ENCODE measurements around the gene TMEM141. TPM values are rescaled to one million over a fixed set of nuclear protein-coding genes. Genes with fewer than 3 reads are reported as not detected.
"Not testable (repeated sequence)": the region's sequence is repeated elsewhere in the genome, so short reads cannot be mapped to it uniquely, and the experiment has no call there.

The TMEM141 gene
- total and polyA plus RNA-seq, 11 donors: 45.6 to 122 (median 66.9) TPM

GRCh38 chr9:136759001-136759400 lies 32.1 kb upstream of the TMEM141 start:
- H3K27me3 ChIP-seq: peaks cover 0 to 5% (median 0%) of the 10 kb centered on the region in 9 donors
- intact Hi-C loops (cut with DNase I): no loop called here

GRCh38 chr9:136759436-136760325 lies 31.5 kb upstream of the TMEM141 start:
- Histone ChIP-seq H3K4me3 (no peak overlapping the region), H3K4me1 (peaks cover 0 to 18% (median 2%) of the 10 kb centered on the region in 12 donors), H3K27me3 (peaks cover 0 to 5% (median 0%) of the 10 kb centered on the region in 9 donors), H3K36me3 (no peaks in the 10 kb centered on the region), H3K27ac (no peak overlapping the region), H3K9me3 (peaks cover 0 to 10% (median 0%) of the 10 kb centered on the region in 12 donors)
- DNase-seq: peak in 1 of 5 donors; percentile 61
- intact Hi-C loops (cut with DNase I): no loop called here
- ATAC-seq: no peak
- TF ChIP-seq POLR2A (IDR thresholded peaks at IDR 0.05): no peak
- no peak for TF ChIP-seq CTCF (IDR thresholded peaks at IDR 0.05)
- 81 to 92% (median 89%) methylated on average over 13 to 27 of the region's 27 CpGs for WGBS, 4 donors

More at GRCh38 chr9:136759001-136759400, 32.1 kb upstream of the TMEM141 start:
- Histone ChIP-seq H3K9me3 (peaks cover 0 to 10% (median 0%) of the 10 kb centered on the region in 12 donors), H3K36me3 (no peaks in the 10 kb centered on the region), H3K4me1 (peaks cover 0 to 18% (median 0%) of the 10 kb centered on the region in 12 donors), H3K4me3 (no peak overlapping the region), H3K27ac (no peak overlapping the region)
- ATAC-seq: no peak
- WGBS, 4 donors: 78 to 81% (median 80%) methylated on average over 7 to 9 of the region's 9 CpGs
- DNase-seq: no peak
- TF ChIP-seq POLR2A (IDR thresholded peaks at IDR 0.05) (no peak), CTCF (IDR thresholded peaks at IDR 0.05) (no peak)

DNA sequence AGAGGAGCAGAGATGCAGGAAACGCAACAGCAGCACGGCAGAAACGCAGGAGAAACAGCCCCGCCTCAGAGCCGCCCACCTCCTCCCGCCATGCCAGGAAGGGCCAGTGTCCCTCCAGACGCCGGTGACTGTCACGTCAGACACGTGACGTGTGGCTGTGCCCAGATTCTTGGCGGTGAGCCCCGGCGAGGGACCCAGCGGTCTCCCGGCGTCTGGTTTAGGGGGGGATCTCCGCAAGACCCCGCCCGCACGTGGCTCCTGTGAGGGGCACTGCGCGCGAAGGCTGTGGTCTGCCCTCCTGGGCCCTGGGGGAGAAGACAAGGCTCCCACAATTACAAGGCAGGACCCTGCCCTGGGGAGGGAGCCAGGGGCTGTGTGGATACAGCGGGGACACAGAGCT lies 30.7 kb upstream of the TMEM141 start:
- Histone ChIP-seq H3K27ac (no peak overlapping the region), H3K4me3 (no peak overlapping the region), H3K4me1 (peaks cover 0 to 20% (median 2%) of the 10 kb centered on the region in 12 donors), H3K9me3 (peaks cover 0 to 10% (median 0%) of the 10 kb centered on the region in 12 donors), H3K27me3 (peaks cover 0 to 5% (median 0%) of the 10 kb centered on the region in 9 donors), H3K36me3 (no peaks in the 10 kb centered on the region)
- DNase-seq: peak in 1 of 5 donors; percentile 59
- intact Hi-C loops (cut with DNase I): no loop called here
- no peak for ATAC-seq
- 45 to 62% (median 55%) methylated on average over 9 to 25 of the region's 25 CpGs for WGBS, 4 donors
- TF ChIP-seq POLR2A (IDR thresholded peaks at IDR 0.05) (no peak), CTCF (IDR thresholded peaks at IDR 0.05) (no peak)

- H3K9me3 ChIP-seq; intact Hi-C loops (cut with DNase I); H3K4me3 ChIP-seq; H3K27me3 ChIP-seq; H3K36me3 ChIP-seq; H3K27ac ChIP-seq: not testable (repeated sequence)
- DNase-seq (peak in 3 of 5 donors; percentile 64 to 70 (median 66)), ATAC-seq (peak; percentile 27 to 40 (median 30))
- peaks cover 0 to 20% (median 2%) of the 10 kb centered on the region in 12 donors for H3K4me1 ChIP-seq
- peak in 11 of 12 donors; percentile 16 to 63 (median 44) for TF ChIP-seq CTCF (IDR thresholded peaks at IDR 0.05)
- 41 to 51% (median 42%) methylated on average over 20 to 22 of the region's 22 CpGs for WGBS, 4 donors
These were observed 30.2 kb upstream of the TMEM141 start for GRCh38 chr9:136760834-136761544.

All from heart left ventricle (tissue), 16 donors.